Karpas-422 (cell line): ENCODE results near the gene PRSS21. TPM values are rescaled to one million over a fixed set of nuclear protein-coding genes. Genes with fewer than 3 reads are reported as not detected.

Experiments used
- DNase-seq: peaks from one replicate; pipeline ENCODE4 v3.0.0-alpha.2; 2015
- H2AFZ ChIP-seq: fragments of 200-600 bp; sonication (generic); 2 replicates; pipeline ENCODE4 v1.6.1; 2014; ENCODE audit warnings: antibody characterized with exemption, low read length, mixed read lengths
- H3K27ac ChIP-seq: fragments of 200-600 bp; sonication (generic); 2 replicates; pipeline ENCODE4 v1.5.1; 2014; ENCODE audit warnings: mild to moderate bottlenecking, low read length, moderate library complexity
- H3K27me3 ChIP-seq: fragments of 200-600 bp; sonication (generic); 2 replicates; pipeline ENCODE4 v1.6.1; 2014; ENCODE audit warnings: low read length, mixed read lengths
- H3K36me3 ChIP-seq: fragments of 200-600 bp; sonication (generic); 2 replicates; pipeline ENCODE4 v1.6.1; 2014; ENCODE audit warnings: low read length, mixed read lengths; ENCODE audit not compliant: insufficient read depth
- H3K4me1 ChIP-seq: fragments of 200-600 bp; sonication (generic); 2 replicates; pipeline ENCODE4 v1.6.1; 2014; ENCODE audit warnings: mild to moderate bottlenecking, low read length, mixed read lengths
- H3K4me2 ChIP-seq: fragments of 200-600 bp; sonication (generic); 2 replicates; pipeline ENCODE4 v1.6.1; 2014; ENCODE audit warnings: low read length, low read depth, mild to moderate bottlenecking; ENCODE audit not compliant: poor library complexity, severe bottlenecking
- H3K4me3 ChIP-seq: fragments of 200-600 bp; sonication (generic); 2 replicates; pipeline ENCODE4 v1.5.1; 2014; ENCODE audit warnings: mild to moderate bottlenecking, antibody characterized with exemption, low read length, mixed read lengths
- H3K79me2 ChIP-seq: fragments of 200-600 bp; sonication (generic); 2 replicates; pipeline ENCODE4 v1.6.1; 2014; ENCODE audit warnings: mild to moderate bottlenecking, low read length, mixed read lengths
- H3K9ac ChIP-seq: fragments of 200-600 bp; sonication (generic); 2 replicates; pipeline ENCODE4 v1.6.0; 2014; ENCODE audit warnings: low read length
- H3K9me2 ChIP-seq: fragments of 200-600 bp; sonication (generic), shearing (Covaris generic); replicated peaks from 2 replicates; pipeline ENCODE4 v1.6.0; 2014; ENCODE audit warnings: mild to moderate bottlenecking, low read length, moderate library complexity; ENCODE audit not compliant: insufficient read depth
- H3K9me3 ChIP-seq: fragments of 300-700, 200-600 bp; sonication (generic); 2 replicates; pipeline ENCODE4 v1.6.1; 2014; ENCODE audit warnings: low read length, mixed read lengths
- H4K20me1 ChIP-seq: fragments of 200-600 bp; sonication (generic); 2 replicates; pipeline ENCODE4 v1.6.1; 2014; ENCODE audit warnings: mild to moderate bottlenecking, antibody characterized with exemption, low read length, low read depth; ENCODE audit not compliant: insufficient read depth
- total RNA-seq: library from RNA; depleted of rRNA; stranded (reverse); fragments of >200 nt; shearing (Covaris generic); gene quantifications from 2 replicates; pipeline ENCODE4 v1.2.3, GENCODE V29; 2014; ENCODE audit warnings: low replicate concordance

PRSS21 gene
- total RNA-seq, 1 experiment from 2014 or later, result not detected

DNA sequence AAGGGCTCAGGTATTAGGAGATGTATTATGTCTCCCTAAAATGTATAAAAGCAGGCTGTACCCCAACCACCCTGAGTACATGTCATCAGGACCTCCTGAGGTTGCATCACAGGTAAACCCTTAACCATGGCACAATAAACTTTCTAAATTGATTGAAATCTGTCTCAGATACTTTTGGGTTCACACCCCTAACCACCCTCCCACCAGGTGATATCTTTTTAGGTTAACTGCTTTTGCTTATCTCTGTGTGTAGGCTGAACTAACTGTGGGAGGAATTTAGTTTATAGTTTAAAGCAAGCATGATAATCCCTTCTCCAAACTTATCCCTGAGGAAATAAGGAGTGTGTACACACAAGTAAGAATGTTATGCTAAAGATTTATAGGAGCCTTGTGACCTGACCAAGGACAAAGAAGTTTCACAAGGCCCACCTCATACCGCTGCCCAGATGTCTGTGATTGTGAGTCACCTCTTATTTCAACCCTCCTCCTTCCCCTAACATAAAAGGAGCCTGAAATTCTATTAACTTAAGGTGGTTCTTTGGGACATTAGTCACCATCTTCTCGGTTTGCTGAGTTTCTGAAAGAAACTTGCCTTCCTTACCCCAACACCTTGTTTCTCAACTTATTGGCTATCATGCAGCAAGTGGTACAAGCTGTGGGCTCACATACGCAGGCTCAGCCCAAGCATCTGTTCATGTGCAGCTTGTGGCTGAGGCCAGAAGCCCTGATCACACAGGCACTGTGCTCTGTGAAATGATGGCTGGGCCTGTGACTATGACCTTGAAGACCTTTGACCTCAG, 29.7 kb downstream of the PRSS21 start:
- H3K27me3 ChIP-seq, result no peaks in the 10 kb centered on the region
- H4K20me1 ChIP-seq, result no peaks in the 10 kb centered on the region
- no peak overlapping the region for H3K9ac ChIP-seq
- H3K4me2 ChIP-seq, result no peak overlapping the region
- H3K36me3 ChIP-seq, result no peaks in the 10 kb centered on the region
- no peaks in the 10 kb centered on the region for H3K9me3 ChIP-seq
- no peak overlapping the region for H3K4me3 ChIP-seq
- H3K4me1 ChIP-seq, result peaks cover 8% of the 10 kb centered on the region
- DNase-seq, result no peak
- H3K27ac ChIP-seq, result no peak overlapping the region
- no peaks in the 10 kb centered on the region for H3K9me2 ChIP-seq
- no peaks in the 10 kb centered on the region for H3K79me2 ChIP-seq
- no peak overlapping the region; the same call in 1 of the 2 replicates for H2AFZ ChIP-seq

DNA sequence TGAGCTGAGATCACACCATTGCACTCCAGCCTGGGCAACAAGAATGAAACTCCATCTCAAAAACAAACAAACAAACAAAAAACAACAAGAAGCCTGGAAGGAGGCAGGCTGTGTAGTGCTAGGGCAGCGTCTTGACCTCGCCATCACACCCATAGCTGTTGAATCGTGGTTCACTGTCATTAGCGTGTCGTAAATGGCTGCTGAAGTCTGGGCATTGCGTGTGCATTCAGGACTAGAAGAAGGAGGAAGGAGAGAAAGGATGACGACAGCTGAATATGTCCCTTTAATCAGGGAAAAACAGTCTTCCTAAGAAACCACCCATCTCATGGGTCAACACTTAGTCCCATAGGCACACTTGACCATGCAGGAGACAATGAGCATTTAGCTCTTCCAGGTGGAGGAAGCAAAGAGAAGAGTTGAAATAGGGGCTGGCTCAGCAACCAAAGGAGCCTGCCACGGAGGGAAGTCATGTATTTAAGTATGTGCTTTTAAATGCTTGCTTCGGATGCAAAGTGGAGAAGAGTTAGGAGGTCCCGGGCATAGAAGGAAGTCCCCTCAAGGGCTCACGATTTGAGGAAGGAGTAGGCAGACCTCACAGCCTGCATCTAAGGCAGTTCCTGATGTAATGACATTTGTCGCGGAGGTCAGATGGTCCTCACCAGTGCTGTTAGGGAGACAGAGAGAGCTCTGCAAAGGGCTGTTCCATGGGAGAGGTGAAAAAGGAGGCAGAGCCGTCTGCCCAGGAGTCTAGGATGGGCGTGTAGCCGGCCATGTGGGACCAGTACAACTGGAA, 32.1 kb downstream of the PRSS21 start:
- H3K36me3 ChIP-seq, result no peaks in the 10 kb centered on the region
- H3K27ac ChIP-seq, result no peak overlapping the region
- no peak overlapping the region for H3K4me3 ChIP-seq
- no peaks in the 10 kb centered on the region for H3K27me3 ChIP-seq
- no peak for DNase-seq
- no peaks in the 10 kb centered on the region for H3K9me2 ChIP-seq
- no peak overlapping the region for H3K4me2 ChIP-seq
- H2AFZ ChIP-seq, result no peak overlapping the region
- no peak overlapping the region for H3K9ac ChIP-seq
- peaks cover under 1% of the 10 kb centered on the region for H3K9me3 ChIP-seq
- H3K79me2 ChIP-seq, result no peaks in the 10 kb centered on the region
- H4K20me1 ChIP-seq, result no peaks in the 10 kb centered on the region
- H3K4me1 ChIP-seq, result peaks cover 8% of the 10 kb centered on the region

DNA sequence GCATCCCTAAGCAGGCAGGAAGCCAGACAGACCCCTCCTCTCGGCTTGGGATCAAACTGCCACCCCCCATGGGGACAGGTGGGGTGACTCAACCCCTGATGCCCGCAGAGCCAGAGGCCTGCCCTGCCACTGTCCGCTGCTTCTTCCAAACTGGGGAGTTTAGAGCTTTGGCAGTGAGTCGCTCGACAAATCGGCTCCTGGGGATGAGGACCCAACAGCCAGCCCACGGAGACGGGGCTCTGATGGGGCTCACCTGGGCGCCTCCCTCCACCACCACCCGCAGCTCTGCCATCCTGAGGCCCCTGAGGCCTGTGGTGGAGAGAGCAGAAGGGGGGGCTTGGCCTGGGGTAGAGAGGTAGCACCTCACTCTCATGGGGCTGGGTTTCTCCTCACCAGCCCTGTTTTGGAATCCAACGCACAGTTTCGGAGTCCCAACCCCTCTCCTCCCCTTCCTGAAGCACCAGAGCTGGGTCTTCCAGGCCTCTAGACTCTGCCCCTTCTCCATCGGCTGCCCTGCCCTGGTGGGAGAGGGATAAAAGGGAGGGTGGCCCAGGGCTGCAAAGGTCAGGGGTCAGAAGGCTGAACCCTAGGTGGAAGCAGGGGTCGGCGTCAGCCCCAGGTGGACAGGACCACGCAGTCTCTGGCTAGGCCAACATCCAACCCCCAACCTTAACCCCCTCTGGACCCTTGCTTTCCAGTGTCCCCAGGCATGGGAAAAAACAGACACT, 35.1 kb downstream of the PRSS21 start:
- no peak overlapping the region for H3K27ac ChIP-seq
- no peaks in the 10 kb centered on the region for H3K36me3 ChIP-seq
- no peaks in the 10 kb centered on the region for H4K20me1 ChIP-seq
- no peaks in the 10 kb centered on the region for H3K4me1 ChIP-seq
- no peak for DNase-seq
- no peak overlapping the region for H3K4me2 ChIP-seq
- H3K9me2 ChIP-seq, result no peaks in the 10 kb centered on the region
- peaks cover 6% of the 10 kb centered on the region for H3K9me3 ChIP-seq
- no peak overlapping the region for H3K4me3 ChIP-seq
- no peak overlapping the region for H2AFZ ChIP-seq
- H3K79me2 ChIP-seq, result no peaks in the 10 kb centered on the region
- no peak overlapping the region for H3K9ac ChIP-seq
- H3K27me3 ChIP-seq, result no peaks in the 10 kb centered on the region

DNA sequence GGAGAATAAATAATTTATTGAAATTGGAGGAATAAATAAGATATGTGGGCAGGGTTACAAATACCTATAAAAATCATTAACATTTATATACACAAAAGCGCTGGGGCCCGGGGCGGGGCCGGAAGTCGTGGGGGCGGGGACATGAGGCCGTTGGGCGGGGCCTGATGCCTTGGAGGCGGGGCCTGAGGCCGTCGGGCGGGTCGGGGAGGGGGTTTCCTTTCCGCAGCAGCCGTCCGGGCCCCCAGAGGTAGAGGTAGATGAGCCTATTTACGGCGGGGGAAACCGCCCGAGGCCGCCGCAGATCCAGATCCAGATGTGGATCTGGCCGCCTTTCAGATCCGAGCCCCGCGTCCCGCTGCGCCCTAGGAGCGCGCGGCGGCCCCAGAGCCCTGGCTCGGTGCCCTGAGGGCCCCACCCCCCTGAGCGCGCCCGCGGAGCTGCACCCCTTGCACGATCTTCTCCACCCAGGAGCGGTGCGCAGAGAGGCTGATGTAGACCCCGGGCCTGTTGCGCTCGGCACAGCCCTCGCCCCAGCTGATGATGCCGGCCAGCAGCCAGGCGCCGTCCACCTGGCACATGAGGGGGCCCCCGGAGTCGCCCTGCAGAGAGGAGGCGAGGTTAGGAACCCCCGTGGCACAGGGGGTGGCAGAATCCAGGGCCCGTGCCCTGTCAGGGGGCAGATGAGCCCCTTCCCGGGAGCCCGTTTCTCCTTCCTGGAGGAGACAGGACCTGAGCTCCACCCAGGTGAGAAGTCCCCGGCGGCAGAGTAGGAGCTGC, 35.9 kb downstream of the PRSS21 start:
- DNase-seq, result no peak
- no peak overlapping the region for H3K4me3 ChIP-seq
- no peaks in the 10 kb centered on the region for H3K4me1 ChIP-seq
- H3K9me3 ChIP-seq, result peaks cover 6% of the 10 kb centered on the region
- H3K4me2 ChIP-seq, result no peak overlapping the region
- no peaks in the 10 kb centered on the region for H3K79me2 ChIP-seq
- no peaks in the 10 kb centered on the region for H3K9me2 ChIP-seq
- no peaks in the 10 kb centered on the region for H3K36me3 ChIP-seq
- H3K27ac ChIP-seq, result no peak overlapping the region
- H2AFZ ChIP-seq, result no peak overlapping the region
- no peak overlapping the region for H3K9ac ChIP-seq
- H4K20me1 ChIP-seq, result no peaks in the 10 kb centered on the region
- no peaks in the 10 kb centered on the region for H3K27me3 ChIP-seq

DNA sequence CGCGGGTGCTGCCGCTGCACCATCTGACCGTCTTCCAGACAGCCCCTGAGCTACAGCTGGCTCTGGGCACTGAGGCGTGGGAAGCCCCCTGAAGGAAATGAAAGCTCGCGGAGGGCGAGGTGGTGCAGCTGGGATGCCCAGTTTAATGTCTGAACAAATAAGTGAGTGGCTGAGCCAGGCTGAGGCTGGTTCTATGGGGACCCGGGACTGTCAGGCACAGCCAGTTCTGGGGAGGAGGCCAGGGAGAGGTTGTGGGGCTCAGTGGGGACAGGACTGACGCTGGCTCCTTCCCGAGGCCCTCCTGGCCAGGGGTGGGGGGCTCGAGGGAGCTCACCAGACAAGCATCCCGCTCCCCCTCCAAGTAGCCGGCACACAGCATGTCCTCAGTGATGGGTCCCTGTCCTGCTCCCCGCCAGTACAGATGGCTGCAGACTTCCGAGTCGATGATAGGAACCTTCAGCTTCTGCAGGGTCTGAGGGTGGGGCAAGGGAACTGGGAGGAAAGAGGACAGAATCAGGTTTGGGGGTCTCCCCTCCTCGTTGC, 36.6 kb downstream of the PRSS21 start:
- DNase-seq, result no peak
- peaks cover 6% of the 10 kb centered on the region for H3K9me3 ChIP-seq
- no peak overlapping the region for H3K27ac ChIP-seq
- no peaks in the 10 kb centered on the region for H3K27me3 ChIP-seq
- no peaks in the 10 kb centered on the region for H3K79me2 ChIP-seq
- H3K4me2 ChIP-seq, result no peak overlapping the region
- H3K4me3 ChIP-seq, result no peak overlapping the region
- H4K20me1 ChIP-seq, result no peaks in the 10 kb centered on the region
- H3K9ac ChIP-seq, result no peak overlapping the region
- H2AFZ ChIP-seq, result no peak overlapping the region
- no peaks in the 10 kb centered on the region for H3K4me1 ChIP-seq
- no peaks in the 10 kb centered on the region for H3K9me2 ChIP-seq
- H3K36me3 ChIP-seq, result no peaks in the 10 kb centered on the region

DNA sequence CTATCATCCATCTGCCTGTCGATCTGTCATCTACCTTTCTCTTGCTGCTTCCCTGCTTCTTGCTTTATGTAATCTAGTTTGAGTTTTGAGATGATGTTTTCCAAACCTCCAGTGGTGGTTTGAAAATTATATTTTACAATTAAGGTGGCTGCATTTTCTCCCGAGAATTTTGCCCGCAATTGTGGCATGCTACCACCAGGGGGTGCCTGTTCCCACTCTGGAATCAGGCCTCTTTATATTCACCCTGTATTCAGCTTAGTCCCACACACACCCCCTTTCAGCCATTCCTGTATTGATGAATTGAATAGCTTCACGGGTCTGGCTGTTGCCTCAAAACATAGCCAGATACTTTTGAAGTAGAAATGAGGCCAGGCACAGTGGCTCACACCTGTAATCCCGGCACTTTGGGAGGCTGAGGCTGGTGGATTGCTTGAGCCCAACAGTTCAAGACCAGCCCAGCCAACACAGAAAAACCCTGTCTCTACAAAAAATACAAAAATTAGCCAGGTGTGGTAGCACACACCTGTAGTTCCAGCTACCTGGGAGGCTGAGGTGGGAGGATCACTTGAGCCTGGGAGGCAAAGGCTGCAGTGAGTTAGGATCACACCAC, 37.8 kb downstream of the PRSS21 start:
- H3K4me3 ChIP-seq, result no peak overlapping the region
- no peak overlapping the region for H3K4me2 ChIP-seq
- DNase-seq, result peak; percentile 68
- H3K27me3 ChIP-seq, result no peaks in the 10 kb centered on the region
- no peak overlapping the region for H3K9ac ChIP-seq
- H3K36me3 ChIP-seq, result no peaks in the 10 kb centered on the region
- H3K27ac ChIP-seq, result no peak overlapping the region
- no peaks in the 10 kb centered on the region for H3K4me1 ChIP-seq
- H2AFZ ChIP-seq, result no peak overlapping the region
- H3K9me3 ChIP-seq, result peaks cover 6% of the 10 kb centered on the region
- no peaks in the 10 kb centered on the region for H3K9me2 ChIP-seq
- no peaks in the 10 kb centered on the region for H3K79me2 ChIP-seq
- H4K20me1 ChIP-seq, result no peaks in the 10 kb centered on the region

DNA sequence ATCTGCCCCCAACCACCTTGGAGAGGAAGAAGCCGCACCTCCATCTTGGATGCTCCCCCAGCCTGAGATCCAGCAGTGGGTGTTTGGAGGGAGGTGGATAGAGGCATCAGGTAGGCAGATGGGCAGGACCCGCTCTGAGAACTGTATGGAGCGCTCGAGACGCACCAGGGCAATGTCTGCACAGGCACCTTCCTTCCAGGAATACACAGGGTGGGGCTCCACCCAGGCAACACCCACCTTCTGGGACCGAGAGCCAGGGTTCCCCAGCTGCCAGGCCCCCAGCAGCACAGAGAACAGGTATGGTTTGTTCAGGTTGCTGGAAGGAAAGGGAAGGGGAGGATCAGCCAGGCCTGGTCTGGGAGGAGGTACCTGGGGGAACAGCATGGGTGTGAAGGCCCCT, 38.5 kb downstream of the PRSS21 start:
- no peak overlapping the region for H3K9ac ChIP-seq
- H4K20me1 ChIP-seq, result no peaks in the 10 kb centered on the region
- no peak overlapping the region for H3K27ac ChIP-seq
- no peaks in the 10 kb centered on the region for H3K79me2 ChIP-seq
- H3K9me3 ChIP-seq, result peaks cover 6% of the 10 kb centered on the region
- no peak overlapping the region for H3K4me2 ChIP-seq
- DNase-seq, result no peak
- no peaks in the 10 kb centered on the region for H3K36me3 ChIP-seq
- no peaks in the 10 kb centered on the region for H3K4me1 ChIP-seq
- no peaks in the 10 kb centered on the region for H3K9me2 ChIP-seq
- H3K27me3 ChIP-seq, result no peaks in the 10 kb centered on the region
- no peak overlapping the region for H2AFZ ChIP-seq
- no peak overlapping the region for H3K4me3 ChIP-seq
